K562 (cell line): ENCODE measurements around the gene DIPK1B. TPM values are rescaled to one million over a fixed set of nuclear protein-coding genes. Genes with fewer than 3 reads are reported as not detected.

Source experiments
- ARID1B ChIP-seq: fragments of 450-650 bp; IDR thresholded peaks from 2 replicates; pipeline ENCODE4 v1.6.1; 2016; ENCODE audit warnings: antibody characterized with exemption, mild to moderate bottlenecking, inconsistent platforms
- BRCA1 ChIP-seq, 2 experiments: fragments of 450-650 bp in 1 of 2; sonication (generic) in 1 of 2; formaldehyde crosslinking in 1 of 2; IDR thresholded peaks; 2 replicates each; pipeline versions ENCODE4 v1.5.0 to v1.6.1; 2017 to 2020; ENCODE audit warnings: mild to moderate bottlenecking in 1 of 2, missing genetic modification reagents in 1 of 2
- BRD4 ChIP-seq: fragments of 200-600 bp; sonication (generic); IDR thresholded peaks from 2 replicates; pipeline ENCODE4 v1.6.1; 2017; ENCODE audit warnings: inconsistent platforms
- CEBPB ChIP-seq: fragments of 450-650 bp; IDR thresholded peaks from 2 replicates; pipeline ENCODE4 v1.6.1; 2016; ENCODE audit warnings: missing genetic modification characterization, missing compliant biosample characterization
- ELF1 ChIP-seq: fragments of 200-800 bp; sonication (Bioruptor generic); IDR thresholded peaks from 2 replicates; pipeline ENCODE4 v1.6.1; 2016; ENCODE audit warnings: missing genetic modification characterization, missing compliant biosample characterization
- EWSR1 ChIP-seq: fragments of 450-650 bp; IDR thresholded peaks from 2 replicates; pipeline ENCODE4 v1.6.1; 2018; ENCODE audit warnings: borderline replicate concordance, mild to moderate bottlenecking, low read depth, moderate library complexity; ENCODE audit not compliant: partially characterized antibody
- HDAC2 ChIP-seq: fragments of 450-650 bp; IDR thresholded peaks from 2 replicates; pipeline ENCODE4 v1.6.1; 2016; ENCODE audit warnings: mild to moderate bottlenecking
- NEUROD1 ChIP-seq: fragments of 150-350 bp; IDR thresholded peaks from 2 replicates; pipeline ENCODE4 v1.6.1; 2014; ENCODE audit warnings: borderline replicate concordance, low read length, low read depth; ENCODE audit not compliant: partially characterized antibody
- NFIC ChIP-seq: fragments of 450-650 bp; IDR thresholded peaks from 2 replicates; pipeline ENCODE4 v1.6.1; 2017; ENCODE audit warnings: mild to moderate bottlenecking, inconsistent platforms
- POLR2AphosphoS2 ChIP-seq: IDR thresholded peaks from 2 replicates; pipeline ENCODE4 v1.6.1; 2012; ENCODE audit warnings: low read length, improper control_type of control experiment
- POLR2G ChIP-seq: fragments of 200-400 bp; formaldehyde crosslinking; IDR thresholded peaks from 2 replicates; pipeline ENCODE4 v1.6.1; 2017; ENCODE audit warnings: low read depth, mild to moderate bottlenecking, antibody characterized with exemption, low read length, moderate library complexity
- PTBP1 ChIP-seq: fragments of 200-400 bp; formaldehyde crosslinking; IDR thresholded peaks from 2 replicates; pipeline ENCODE4 v1.6.1; 2017; ENCODE audit warnings: low read depth, low read length
- SAFB ChIP-seq: fragments of 200-400 bp; formaldehyde crosslinking; IDR thresholded peaks from 2 replicates; pipeline ENCODE4 v1.6.1; 2017; ENCODE audit warnings: low read depth, low read length, borderline replicate concordance
- STAT6 ChIP-seq: sonication (generic); formaldehyde crosslinking; IDR thresholded peaks from 2 replicates; pipeline ENCODE4 v1.8.1; 2023; ENCODE audit warnings: mild to moderate bottlenecking, missing genetic modification reagents
- TAF15 ChIP-seq: fragments of 200-400 bp; formaldehyde crosslinking; IDR thresholded peaks from 2 replicates; pipeline ENCODE4 v1.6.1; 2017; ENCODE audit warnings: mild to moderate bottlenecking, low read depth, low read length, moderate library complexity
- TFAM ChIP-seq: fragments of 250-450 bp; sonication (Bioruptor Pico); conservative IDR thresholded peaks from 2 replicates; pipeline ENCODE4 v1.5.0; 2021; ENCODE audit warnings: mild to moderate bottlenecking, moderate library complexity
- YY1 ChIP-seq, 3 experiments: IDR thresholded peaks; 2 replicates each; pipeline ENCODE4 v1.6.1; 2011; ENCODE audit warnings: low read length in 2 of 3, mild to moderate bottlenecking in 2 of 3, moderate library complexity in 2 of 3, borderline replicate concordance in 1 of 3, control low read depth in 1 of 3, low read depth in 1 of 3; ENCODE audit not compliant: insufficient read depth in 3 of 3, insufficient replicate concordance in 2 of 3, control insufficient read depth in 1 of 3, insufficient read length in 1 of 3; ENCODE audit errors: extremely low read depth in 1 of 3
- ZC3H8 ChIP-seq: fragments of 450-650 bp; IDR thresholded peaks from 2 replicates; pipeline ENCODE4 v1.6.1; 2017
- ZNF398 ChIP-seq: fragments of 250-450 bp; sonication (Bioruptor Pico); IDR thresholded peaks from 2 replicates; pipeline ENCODE4 v1.8.0; 2021; ENCODE audit warnings: moderate library complexity, mild to moderate bottlenecking, inconsistent platforms
- polyA plus RNA-seq, 8 experiments: library from polyadenylated mRNA; depleted of rRNA in 4 of 8; stranded (reverse) in 5 of 8; unstranded in 3 of 8; fragments of >200 nt; fragmentation: Nextera tagmentation in 2 of 8; fragmentation: Illumina TruSeq in 1 of 8; extraction: Ambion mirVana in 2 of 8; extraction: Trizol in 1 of 8; gene quantifications; 2 replicates each; pipeline versions ENCODE4 v1.2.1 to v1.2.3, GENCODE V29; 2011 to 2014; ENCODE audit warnings: inconsistent platforms in 1 of 8, missing spikeins in 1 of 8
- total RNA-seq, 7 experiments: library from RNA; depleted of rRNA in 6 of 7; stranded (reverse); fragments of >200 nt in 6 of 7; fragmentation: Illumina TruSeq in 2 of 7; extraction: Trizol in 2 of 7; gene quantifications; 2 replicates each; pipeline versions ENCODE4 v1.2.1 to v1.2.3, GENCODE V29; 2011 to 2021; ENCODE audit warnings: low replicate concordance in 1 of 7
- TF ChIP-seq, protein P1 (sequence below): fragments of 450-650 bp; formaldehyde crosslinking; IDR thresholded peaks from 2 replicates; pipeline ENCODE4 v1.4.0; 2020; ENCODE audit warnings: mild to moderate bottlenecking, moderate library complexity

Gene DIPK1B
- total and polyA plus RNA-seq, 9 of the 15 experiments (the other 6 are each of a cell fraction or from before 2014, with no cell fraction given) = 0.08 to 22.3 (median 5.9) TPM

GRCh38 chr9:136723362-136723976, 11.1 kb downstream of the DIPK1B start (continued):
- TF ChIP-seq NEUROD1 = no peak
- no peak for TF ChIP-seq BRD4
- peak; percentile 65 for TF ChIP-seq POLR2G
- TF ChIP-seq BRCA1 (IDR thresholded peaks at IDR 0.05) = no peak
- no peak for TF ChIP-seq BRCA1 (CRISPR knock-in tag; IDR thresholded peaks at IDR 0.05)
- TF ChIP-seq YY1 (IDR thresholded peaks at IDR 0.05; ENCODE audit: borderline replicate concordance in 1 of 3, control insufficient read depth in 1 of 3, extremely low read depth in 1 of 3, insufficient read depth in 3 of 3, insufficient read length in 1 of 3, insufficient replicate concordance in 2 of 3, low read depth in 1 of 3, low read length in 2 of 3) = peak in 2 of 3 experiments; percentile 26 to 75
- TF ChIP-seq ARID1B = no peak
- peak; percentile 93; the same call in 1 of the 2 replicates for TF ChIP-seq TAF15
- TF ChIP-seq ZNF398 (CRISPR knock-in tag) = no peak
- TF ChIP-seq, protein P1, sequence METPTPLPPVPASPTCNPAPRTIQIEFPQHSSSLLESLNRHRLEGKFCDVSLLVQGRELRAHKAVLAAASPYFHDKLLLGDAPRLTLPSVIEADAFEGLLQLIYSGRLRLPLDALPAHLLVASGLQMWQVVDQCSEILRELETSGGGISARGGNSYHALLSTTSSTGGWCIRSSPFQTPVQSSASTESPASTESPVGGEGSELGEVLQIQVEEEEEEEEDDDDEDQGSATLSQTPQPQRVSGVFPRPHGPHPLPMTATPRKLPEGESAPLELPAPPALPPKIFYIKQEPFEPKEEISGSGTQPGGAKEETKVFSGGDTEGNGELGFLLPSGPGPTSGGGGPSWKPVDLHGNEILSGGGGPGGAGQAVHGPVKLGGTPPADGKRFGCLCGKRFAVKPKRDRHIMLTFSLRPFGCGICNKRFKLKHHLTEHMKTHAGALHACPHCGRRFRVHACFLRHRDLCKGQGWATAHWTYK (CRISPR knock-in tag) = no peak
- TF ChIP-seq EWSR1 = peak; percentile 5
- no peak for TF ChIP-seq STAT6
- no peak for TF ChIP-seq SAFB
- no peak for TF ChIP-seq TFAM (CRISPR knock-in tag)
- peak; percentile 37; the same call in 1 of the 2 replicates for TF ChIP-seq CEBPB (tag)
- no peak for TF ChIP-seq ELF1 (tag)
- TF ChIP-seq ZC3H8 = no peak
- peak; percentile 59; the same call in 1 of the 2 replicates for TF ChIP-seq POLR2AphosphoS2
- TF ChIP-seq PTBP1 = 0 out of 2 replicates have a peak, but pooled peaks have one; percentile 12
- peak; percentile 94 for TF ChIP-seq NFIC
- no peak for TF ChIP-seq HDAC2
